IgD-negative memory B cell (primary cell): ENCODE results near the gene ADTRP. TPM values are rescaled to one million over a fixed set of nuclear protein-coding genes. Genes with fewer than 3 reads are reported as not detected.

ENCODE experiments used
- H3K27ac Mint-ChIP-seq, 3 donors: one replicate each; pipeline ENCODE4 v1.8.0; 2020 to 2022; ENCODE audit warnings: mild to moderate bottlenecking in 3 of 3, mixed read lengths in 3 of 3, moderate library complexity in 1 of 3
- H3K27me3 Mint-ChIP-seq: one replicate; pipeline ENCODE4 v1.8.0; 2021; ENCODE audit warnings: mixed read lengths
- H3K36me3 Mint-ChIP-seq: one replicate; pipeline ENCODE4 v1.8.0; 2020; ENCODE audit warnings: mild to moderate bottlenecking, mixed read lengths
- H3K4me1 Mint-ChIP-seq, 3 donors: one replicate each; pipeline ENCODE4 v1.8.0; 2020 to 2022; ENCODE audit warnings: mixed read lengths in 3 of 3, mild to moderate bottlenecking in 1 of 3
- H3K4me3 Mint-ChIP-seq, 4 donors: one replicate each; pipeline ENCODE4 v1.8.0; 2020 to 2022; ENCODE audit warnings: mild to moderate bottlenecking in 4 of 4, mixed read lengths in 4 of 4, moderate library complexity in 3 of 4
- H3K9me3 Mint-ChIP-seq, 3 donors: one replicate each; pipeline ENCODE4 v1.8.0; 2020 to 2021; ENCODE audit warnings: mixed read lengths in 3 of 3, mild to moderate bottlenecking in 1 of 3
- polyA plus RNA-seq: library from polyadenylated mRNA; unstranded; fragments of 300-500 nt; fragmentation: Illumina TruSeq; gene quantifications from one replicate; pipeline ENCODE4 v1.2.3, GENCODE V29; 2021

Gene ADTRP
- polyA plus RNA-seq, 1 donor from 2014 or later: 2.2 TPM

GRCh38 chr6:11744101-11744500, 34.5 kb downstream of the ADTRP start:
- no peaks in the 10 kb centered on the region for H3K36me3 Mint-ChIP-seq
- H3K4me1 Mint-ChIP-seq: peaks cover 0 to 2% (median 0%) of the 10 kb centered on the region in 3 donors

GRCh38 chr6:11740875-11741274, 37.7 kb downstream of the ADTRP start:
- H3K4me3 Mint-ChIP-seq: no peak overlapping the region
- H3K4me1 Mint-ChIP-seq: peaks cover 0 to 2% (median 2%) of the 10 kb centered on the region in 3 donors
- peaks cover 1 to 4% (median 2%) of the 10 kb centered on the region in 3 donors for H3K9me3 Mint-ChIP-seq
- no peaks in the 10 kb centered on the region for H3K36me3 Mint-ChIP-seq
- H3K27ac Mint-ChIP-seq: no peak overlapping the region
- H3K27me3 Mint-ChIP-seq: peaks cover 2% of the 10 kb centered on the region

More at GRCh38 chr6:11744101-11744500, 34.5 kb downstream of the ADTRP start:
- peaks cover 2% of the 10 kb centered on the region for H3K27me3 Mint-ChIP-seq
- peaks cover 1 to 4% (median 2%) of the 10 kb centered on the region in 3 donors for H3K9me3 Mint-ChIP-seq
- no peak overlapping the region for H3K27ac Mint-ChIP-seq
- H3K4me3 Mint-ChIP-seq: no peak overlapping the region

- Mint-ChIP-seq H3K9me3 (no peaks in the 10 kb centered on the region), H3K4me1 (peaks cover 0 to 3% (median 2%) of the 10 kb centered on the region in 3 donors), H3K4me3 (no peak overlapping the region), H3K27ac (no peak overlapping the region), H3K27me3 (peaks cover 2% of the 10 kb centered on the region), H3K36me3 (no peaks in the 10 kb centered on the region)
Measured at GRCh38 chr6:11738661-11739375, 39.8 kb downstream of the ADTRP start.

GRCh38 chr6:11738234-11738633, 40.4 kb downstream of the ADTRP start:
- Mint-ChIP-seq H3K27me3 (peaks cover 2% of the 10 kb centered on the region), H3K36me3 (no peaks in the 10 kb centered on the region), H3K4me1 (peaks cover 2 to 6% (median 3%) of the 10 kb centered on the region in 3 donors), H3K9me3 (no peaks in the 10 kb centered on the region), H3K4me3 (no peak overlapping the region), H3K27ac (no peak overlapping the region)

GRCh38 chr6:11736601-11737000, 42.0 kb downstream of the ADTRP start:
- Mint-ChIP-seq H3K4me3 (no peak overlapping the region), H3K9me3 (no peaks in the 10 kb centered on the region), H3K27ac (no peak overlapping the region), H3K27me3 (no peaks in the 10 kb centered on the region), H3K4me1 (peaks cover 8 to 13% (median 10%) of the 10 kb centered on the region in 3 donors), H3K36me3 (peaks cover 1% of the 10 kb centered on the region)

GRCh38 chr6:11734861-11735613, 43.6 kb downstream of the ADTRP start:
- Mint-ChIP-seq H3K36me3 (peaks cover 1% of the 10 kb centered on the region), H3K27me3 (peaks cover 2% of the 10 kb centered on the region), H3K27ac (no peak overlapping the region), H3K9me3 (no peaks in the 10 kb centered on the region), H3K4me1 (peaks cover 8 to 13% (median 10%) of the 10 kb centered on the region in 3 donors), H3K4me3 (peak overlapping the region in 1 of 4 donors; percentile 18)

- Mint-ChIP-seq H3K27ac (peak overlapping the region in 1 of 3 donors; percentile 21), H3K27me3 (peaks cover 6% of the 10 kb centered on the region), H3K4me3 (peak overlapping the region in 1 of 4 donors; percentile 46), H3K36me3 (peaks cover 1% of the 10 kb centered on the region), H3K4me1 (peaks cover 8 to 22% (median 20%) of the 10 kb centered on the region in 3 donors), H3K9me3 (no peaks in the 10 kb centered on the region)
Measured at GRCh38 chr6:11732036-11732631, 46.5 kb downstream of the ADTRP start.

GRCh38 chr6:11731423-11731822, 47.2 kb downstream of the ADTRP start:
- Mint-ChIP-seq H3K4me3 (no peak overlapping the region), H3K36me3 (peaks cover 1% of the 10 kb centered on the region), H3K27ac (no peak overlapping the region), H3K4me1 (peaks cover 8 to 22% (median 20%) of the 10 kb centered on the region in 3 donors), H3K27me3 (peaks cover 6% of the 10 kb centered on the region), H3K9me3 (no peaks in the 10 kb centered on the region)

- H3K4me3 Mint-ChIP-seq: no peak overlapping the region
- H3K36me3 Mint-ChIP-seq: peaks cover 1% of the 10 kb centered on the region
- H3K4me1 Mint-ChIP-seq: peaks cover 8 to 20% (median 20%) of the 10 kb centered on the region in 3 donors
- H3K9me3 Mint-ChIP-seq: no peaks in the 10 kb centered on the region
- H3K27ac Mint-ChIP-seq: no peak overlapping the region
- H3K27me3 Mint-ChIP-seq: peaks cover 6% of the 10 kb centered on the region
Measured at GRCh38 chr6:11730641-11731040, 48.0 kb downstream of the ADTRP start.

- Mint-ChIP-seq H3K4me1 (peaks cover 8 to 20% (median 19%) of the 10 kb centered on the region in 3 donors), H3K9me3 (no peaks in the 10 kb centered on the region), H3K27ac (no peak overlapping the region), H3K27me3 (peaks cover 6% of the 10 kb centered on the region), H3K36me3 (peaks cover 1% of the 10 kb centered on the region), H3K4me3 (no peak overlapping the region)
Measured at GRCh38 chr6:11729076-11729475, 49.5 kb downstream of the ADTRP start.

- Mint-ChIP-seq H3K4me3 (peak overlapping the region in 2 of 4 donors; percentile 51 to 84), H3K9me3 (no peaks in the 10 kb centered on the region)
Measured at GRCh38 chr6:11727998-11728961, 50.3 kb downstream of the ADTRP start.

GRCh38 chr6:11727346-11727997, 51.1 kb downstream of the ADTRP start:
- Mint-ChIP-seq H3K27me3 (peaks cover 10% of the 10 kb centered on the region), H3K4me1 (peaks cover 7 to 29% (median 11%) of the 10 kb centered on the region in 3 donors), H3K36me3 (no peaks in the 10 kb centered on the region), H3K27ac (no peak overlapping the region), H3K9me3 (no peaks in the 10 kb centered on the region), H3K4me3 (peak overlapping the region in 1 of 4 donors; percentile 18)

More at GRCh38 chr6:11727998-11728961, 50.3 kb downstream of the ADTRP start:
- Mint-ChIP-seq H3K27me3 (peaks cover 7% of the 10 kb centered on the region), H3K36me3 (peaks cover 1% of the 10 kb centered on the region), H3K4me1 (peaks cover 9 to 22% (median 15%) of the 10 kb centered on the region in 3 donors), H3K27ac (peak overlapping the region in 1 of 3 donors; percentile 59)

GRCh38 chr6:11724286-11724685, 54.3 kb downstream of the ADTRP start:
- Mint-ChIP-seq H3K4me1 (peaks cover 2 to 26% (median 7%) of the 10 kb centered on the region in 3 donors), H3K4me3 (no peak overlapping the region), H3K36me3 (no peaks in the 10 kb centered on the region)

More at GRCh38 chr6:11724286-11724685, 54.3 kb downstream of the ADTRP start:
- Mint-ChIP-seq H3K9me3 (no peaks in the 10 kb centered on the region), H3K27me3 (peaks cover 12% of the 10 kb centered on the region), H3K27ac (no peak overlapping the region)
